Heart left ventricle (tissue), 16 donors: Measurements from ENCODE around the gene SURF4. TPM values are rescaled to one million over a fixed set of nuclear protein-coding genes. Genes with fewer than 3 reads are reported as not detected.

ENCODE experiments used
- ATAC-seq, 4 donors: fragments of 200-7000 bp; cut with Tn5 transposase; one replicate each; pipeline ENCODE4 v1.9.1; 2020 to 2022; ENCODE audit warnings: moderate library complexity in 4 of 4, mild to moderate bottlenecking in 3 of 4, moderate number of reproducible peaks in 1 of 4
- DNase-seq, 5 donors: peaks; one replicate each; pipeline ENCODE4 v3.0.0-alpha.2; 2020
- H3K27ac ChIP-seq, 12 donors: fragments of 200-600 bp; sonication (generic) in 4 of 12; one replicate each; pipeline versions ENCODE4 v1.5.0 to v1.8.0; 2016 to 2022; ENCODE audit warnings: mild to moderate bottlenecking in 2 of 12
- H3K27me3 ChIP-seq, 9 donors: fragments of 200-600 bp; sonication (generic) in 2 of 9; one replicate each; pipeline versions ENCODE4 v1.5.1 to v1.8.0; 2016 to 2022; ENCODE audit warnings: mild to moderate bottlenecking in 3 of 9
- H3K36me3 ChIP-seq, 9 donors: fragments of 200-600 bp; sonication (generic) in 2 of 9; one replicate each; pipeline versions ENCODE4 v1.5.0 to v1.8.0; 2018 to 2022; ENCODE audit warnings: mild to moderate bottlenecking in 2 of 9
- H3K4me1 ChIP-seq, 12 donors: fragments of 200-600 bp; sonication (generic) in 4 of 12; one replicate each; pipeline versions ENCODE4 v1.5.0 to v1.8.0; 2016 to 2022; ENCODE audit warnings: mild to moderate bottlenecking in 3 of 12
- H3K4me3 ChIP-seq, 12 donors: fragments of 200-600 bp; sonication (generic) in 4 of 12; one replicate each; pipeline versions ENCODE4 v1.5.0 to v1.8.0; 2017 to 2022; ENCODE audit warnings: mild to moderate bottlenecking in 9 of 12, moderate library complexity in 4 of 12
- H3K9me3 ChIP-seq, 12 donors: fragments of 200-600 bp; sonication (generic) in 4 of 12; one replicate each; pipeline versions ENCODE4 v1.5.0 to v1.8.0; 2016 to 2022; ENCODE audit warnings: mild to moderate bottlenecking in 1 of 12
- CTCF ChIP-seq, 12 donors: fragments of 200-600 bp; sonication (generic) in 4 of 12; IDR thresholded peaks; one replicate each; pipeline versions ENCODE4 v1.5.0 to v1.8.0; 2018 to 2022; ENCODE audit warnings: antibody characterized with exemption in 12 of 12, mild to moderate bottlenecking in 5 of 12
- POLR2A ChIP-seq, 2 donors: fragments of 450-650 bp; IDR thresholded peaks; one replicate each; pipeline ENCODE4 v1.6.1; 2017; ENCODE audit warnings: antibody characterized with exemption in 2 of 2, mild to moderate bottlenecking in 2 of 2, moderate library complexity in 2 of 2
- WGBS, 4 donors: extraction: QIAGEN DNeasy Blood & Tissue Kit in 2 of 4; methylation state at CpG; one replicate each; pipeline versions ENCODE4 v1.1.5 to v1.1.7; 2013 to 2018; 5-methylcytosine and 5-hydroxymethylcytosine counted together
- intact Hi-C, 10 donors: fragments of 100-400 bp; cut with DNase I; formaldehyde crosslinking; loops; one replicate each; pipeline versions ENCODE4 v1.11.1 to v1.14.2; 2022
- polyA plus RNA-seq, 2 donors: library from polyadenylated mRNA; stranded (reverse); fragments of 200-250 nt; gene quantifications; one replicate each; pipeline ENCODE4 v1.2.3, GENCODE V29; 2013
- total RNA-seq, 9 donors: library from RNA; depleted of rRNA in 2 of 9; stranded (reverse); fragments of >200 nt in 2 of 9; fragmentation: NEBNext Ultra II Directional in 3 of 9; extraction: Animal tissue kit (Norgen Biotek cat#: 25700) in 3 of 9; gene quantifications; one replicate each; pipeline versions ENCODE4 v1.1.0 to v1.2.4, GENCODE V29; 2016 to 2023
- donor health status: ischemic (EF 13 %, LVEDD 7.1; RV severe dilation, severe dysfunction).
- donor health status: healthy with polysubstance abuse.
- donor health status: DM: no; HTN: yes; CAD: no.
- donor health status: DM: no; HTN: no; CAD: no.
- donor health status: ischemic (EF 25% LVEDD 6.9; RV normal size, moderate dysfunction).
- donor health status: ischemic (EF 25% LVEDD 5.7; RV mildly dilated, moderate dysfunction).
- donor health status: healthy.
- donor health status: DM: yes; HTN: yes; CAD: no.
- donor health status: ischemic (EF 35%, LVEDD 5.7; RV mildly dilated, moderate dysfunction).
- donor health status: nonischemic (EF 11% LVEDD 7.7; RV severe dilation, severe dysfunction).
- donor health status: DM: yes; HTN: yes; CAD: no.
- donor health status: PGD.
- donor health status: ischemic (EF 29% LVEDD 5.4; RV normal size, mild dysfunction).
- donor health status: nonischemic (EF 23%, LVEDD 6.1; RV moderate dilation, normal function).

SURF4 gene
- total and polyA plus RNA-seq, 11 donors, result 31.2 to 185 (median 77.8) TPM

GRCh38 chr9:133315997-133316396 lies 59.9 kb downstream of the SURF4 start:
- TF ChIP-seq POLR2A (IDR thresholded peaks at IDR 0.05), result no peak
- no peak for TF ChIP-seq CTCF (IDR thresholded peaks at IDR 0.05)
- Histone ChIP-seq H3K27ac (no peak overlapping the region), H3K27me3 (no peaks in the 10 kb centered on the region), H3K4me1 (no peaks in the 10 kb centered on the region), H3K36me3 (no peaks in the 10 kb centered on the region), H3K9me3 (no peaks in the 10 kb centered on the region), H3K4me3 (no peak overlapping the region)
- intact Hi-C loops, result no loop called here
- WGBS, 4 donors, result 46 to 85% (median 69%) methylated on average over 2 of the region's 2 CpGs
- no peak for ATAC-seq
- DNase-seq, result no peak

Other genes with a start within 250 kb of the SURF4 start
- gene GBGT1, start 212.1 kb downstream of the SURF4 start, total RNA-seq, result 10 to 100 TPM in 2 of 9 donors, 1 to 10 TPM in 7; 4.6 to 22.5 (median 7.1) TPM
- gene GBGT1, start 212.1 kb downstream of the SURF4 start, polyA plus RNA-seq, result 1 to 10 TPM; 5.4 to 7.0 TPM
- not detected for gene OBP2B, start 166.8 kb downstream of the SURF4 start, total RNA-seq
- under 1 TPM in 1 of 2 donors, not detected in 1; 0.38 TPM for gene OBP2B, start 166.8 kb downstream of the SURF4 start, polyA plus RNA-seq
- gene ABO, start 100.9 kb downstream of the SURF4 start, total RNA-seq, result 1 to 10 TPM in 8 of 9 donors, under 1 TPM in 1; 0.91 to 3.5 (median 2.1) TPM
- gene ABO, start 100.9 kb downstream of the SURF4 start, polyA plus RNA-seq, result 1 to 10 TPM in 1 of 2 donors, under 1 TPM in 1; 0.43 to 1.9 TPM
- gene SURF6, start 39.9 kb downstream of the SURF4 start, total RNA-seq, result 10 to 100 TPM in 6 of 9 donors, 1 to 10 TPM in 3; 9.2 to 16.0 (median 11.1) TPM
- 10 to 100 TPM; 12.3 to 19.6 TPM for gene SURF6, start 39.9 kb downstream of the SURF4 start, polyA plus RNA-seq
- gene MED22, start 27.9 kb downstream of the SURF4 start, total RNA-seq, result 10 to 100 TPM; 15.5 to 33.8 (median 19.5) TPM
- gene MED22, start 27.9 kb downstream of the SURF4 start, polyA plus RNA-seq, result 10 to 100 TPM; 12.3 to 30.7 TPM
- 1,000 to 10,000 TPM in 4 of 9 donors, 100 to 1,000 TPM in 5; 845 to 1,270 (median 964) TPM for gene RPL7A, start 27.8 kb downstream of the SURF4 start, total RNA-seq
- gene RPL7A, start 27.8 kb downstream of the SURF4 start, polyA plus RNA-seq, result 1,000 to 10,000 TPM; 1,266 to 2,727 TPM
- gene SURF1, start 19.6 kb downstream of the SURF4 start, total RNA-seq, result 10 to 100 TPM; 36.8 to 58.1 (median 50.9) TPM
- gene SURF1, start 19.6 kb downstream of the SURF4 start, polyA plus RNA-seq, result 100 to 1,000 TPM in 1 of 2 donors, 10 to 100 TPM in 1; 70.8 to 104 TPM
- 10 to 100 TPM; 10.0 to 24.8 (median 13.6) TPM for gene SURF2, start 19.5 kb downstream of the SURF4 start, total RNA-seq
- 10 to 100 TPM; 31.1 to 41.1 TPM for gene SURF2, start 19.5 kb downstream of the SURF4 start, polyA plus RNA-seq
- under 1 TPM in 7 of 9 donors, not detected in 2; 0.40 to 0.91 (median 0.52) TPM for gene STKLD1, start 306 bp upstream of the SURF4 start, total RNA-seq
- under 1 TPM; 0.25 to 0.46 TPM for gene STKLD1, start 306 bp upstream of the SURF4 start, polyA plus RNA-seq
- 10 to 100 TPM in 8 of 9 donors, 1 to 10 TPM in 1; 9.6 to 21.5 (median 13.7) TPM for gene REXO4, start 42.0 kb upstream of the SURF4 start, total RNA-seq
- gene REXO4, start 42.0 kb upstream of the SURF4 start, polyA plus RNA-seq, result 10 to 100 TPM; 10.7 to 30.6 TPM
- 1 to 10 TPM; 1.0 to 3.7 (median 2.7) TPM for gene ADAMTS13, start 46.3 kb upstream of the SURF4 start, total RNA-seq
- 1 to 10 TPM in 1 of 2 donors, under 1 TPM in 1; 0.64 to 5.8 TPM for gene ADAMTS13, start 46.3 kb upstream of the SURF4 start, polyA plus RNA-seq
- gene CACFD1, start 83.9 kb upstream of the SURF4 start, total RNA-seq, result 10 to 100 TPM in 7 of 9 donors, 1 to 10 TPM in 2; 8.0 to 15.3 (median 11.6) TPM
- gene CACFD1, start 83.9 kb upstream of the SURF4 start, polyA plus RNA-seq, result 10 to 100 TPM; 10.9 to 21.9 TPM
- 10 to 100 TPM in 1 of 9 donors, 1 to 10 TPM in 8; 1.8 to 10.4 (median 3.2) TPM for gene SLC2A6, start 103.0 kb upstream of the SURF4 start, total RNA-seq
- 1 to 10 TPM; 2.7 to 4.9 TPM for gene SLC2A6, start 103.0 kb upstream of the SURF4 start, polyA plus RNA-seq
- not detected for gene MYMK, start 148.9 kb upstream of the SURF4 start, total RNA-seq
- not detected for gene MYMK, start 148.9 kb upstream of the SURF4 start, polyA plus RNA-seq
- 1 to 10 TPM; 2.3 to 5.1 (median 4.2) TPM for gene ADAMTSL2, start 158.6 kb upstream of the SURF4 start, total RNA-seq
- 1 to 10 TPM; 2.3 to 3.5 TPM for gene ADAMTSL2, start 158.6 kb upstream of the SURF4 start, polyA plus RNA-seq
- gene FAM163B, start 233.3 kb upstream of the SURF4 start, total RNA-seq, result not detected
- gene FAM163B, start 233.3 kb upstream of the SURF4 start, polyA plus RNA-seq, result under 1 TPM in 1 of 2 donors, not detected in 1; 0.08 TPM